GM15510 (cell line): ENCODE measurements around the gene PRAMEF4.
"Not testable (repeated sequence)": the region's sequence is repeated elsewhere in the genome, so short reads cannot be mapped to it uniquely, and the experiment has no call there.

Experiments
- POLR2A ChIP-seq: IDR thresholded peaks from 3 replicates; pipeline ENCODE4 v1.6.1; 2011; ENCODE audit warnings: borderline replicate concordance; ENCODE audit not compliant: insufficient read length; ENCODE audit errors: extremely low read depth

Gene PRAMEF4

DNA sequence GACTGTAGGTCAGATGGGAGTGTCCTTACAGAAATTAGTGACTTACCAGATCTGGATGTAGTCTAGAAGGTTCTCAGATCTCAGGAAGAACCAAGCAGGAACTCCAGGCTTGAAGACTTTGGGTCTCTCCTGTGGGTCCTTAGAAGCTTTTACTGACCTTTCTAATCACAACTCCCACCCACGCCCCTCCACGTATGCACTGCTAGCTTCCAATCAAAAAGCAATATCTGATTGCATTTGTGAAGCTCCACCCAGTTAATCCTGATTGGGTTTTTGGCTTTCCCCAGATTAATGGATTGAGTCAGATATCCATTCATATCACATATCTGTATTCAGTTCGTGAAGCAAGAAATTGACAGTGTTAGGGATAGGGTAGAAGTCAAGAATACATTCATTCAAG, at the start of gene PRAMEF4:
PRAMEF4 (minus strand) TSS at position 101 of the 400 bp plus-strand sequence. CDS start 2,807 bp downstream, outside the sequence.
- TF ChIP-seq POLR2A = not testable (repeated sequence)

DNA sequence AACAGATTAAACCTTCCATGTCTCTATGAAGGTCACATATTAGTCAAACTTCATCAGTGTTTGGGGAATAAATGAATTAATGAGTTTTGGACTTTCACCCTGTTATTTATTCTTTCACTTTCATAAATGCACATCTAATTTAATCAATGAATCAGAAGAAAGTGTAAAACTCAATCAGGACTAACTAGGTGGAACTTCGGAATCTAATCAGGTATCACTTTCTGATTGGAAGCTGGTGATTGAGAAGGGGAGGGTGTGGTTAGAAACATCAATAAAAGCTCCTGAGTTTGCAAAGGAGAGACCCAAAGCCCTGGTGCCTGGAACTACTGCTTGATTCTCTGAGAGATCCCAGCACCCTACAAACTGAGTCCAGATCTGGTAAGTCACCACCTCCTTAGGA, 30.3 kb upstream of the PRAMEF4 start, which contains the start of gene PRAMEF7:
PRAMEF7 (plus strand) TSS at position 301 of the 400 bp plus-strand sequence. CDS start 1,083 bp downstream, outside the sequence.
- not testable (repeated sequence) for TF ChIP-seq POLR2A

DNA sequence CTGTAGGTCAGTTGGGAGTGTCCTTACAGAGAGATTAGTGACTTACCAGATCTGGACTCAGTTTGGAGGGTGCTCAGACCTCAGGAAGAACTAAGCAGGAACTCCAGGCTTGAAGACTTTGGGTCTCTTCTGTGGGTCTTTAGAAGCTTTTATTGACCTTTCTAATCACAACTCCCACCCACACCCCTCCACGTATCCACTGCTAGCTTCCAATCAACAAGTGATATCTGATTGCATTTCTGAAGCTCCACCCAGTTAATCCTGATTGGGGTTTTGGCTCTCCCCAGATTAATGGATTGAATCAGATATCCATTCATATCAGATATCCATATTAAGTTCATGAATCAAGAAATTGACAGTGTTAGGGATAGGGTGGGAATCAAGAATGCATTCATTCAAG, 12.2 kb upstream of the PRAMEF4 start, which contains the start of gene PRAMEF10:
PRAMEF10 (minus strand) TSS at position 101 of the 400 bp plus-strand sequence. CDS start 2,423 bp downstream, outside the sequence.
- TF ChIP-seq POLR2A = not testable (repeated sequence)

DNA sequence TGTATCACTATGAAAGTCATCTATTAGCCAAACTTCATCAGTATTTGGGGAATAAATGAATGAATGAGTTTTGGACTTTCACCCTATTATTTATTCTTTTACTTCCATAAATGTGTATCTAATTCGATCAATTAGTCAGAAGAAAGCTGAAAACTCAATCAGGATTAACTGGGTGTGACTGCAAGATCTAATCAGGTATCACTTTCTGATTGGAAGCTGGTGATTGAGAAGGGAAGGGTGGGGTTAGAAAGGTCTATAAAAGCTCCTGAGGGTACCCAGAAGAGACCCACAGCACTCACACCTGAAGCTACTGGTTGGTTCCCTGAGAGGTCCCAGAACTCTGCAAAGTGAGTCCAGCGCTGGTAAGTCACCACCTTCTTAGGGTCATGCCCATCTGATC, 29.2 kb downstream of the PRAMEF4 start, which contains the start of gene PRAMEF2:
PRAMEF2 (plus strand) TSS at position 301 of the 400 bp plus-strand sequence. CDS start 1,924 bp downstream, outside the sequence.
- not testable (repeated sequence) for TF ChIP-seq POLR2A

DNA sequence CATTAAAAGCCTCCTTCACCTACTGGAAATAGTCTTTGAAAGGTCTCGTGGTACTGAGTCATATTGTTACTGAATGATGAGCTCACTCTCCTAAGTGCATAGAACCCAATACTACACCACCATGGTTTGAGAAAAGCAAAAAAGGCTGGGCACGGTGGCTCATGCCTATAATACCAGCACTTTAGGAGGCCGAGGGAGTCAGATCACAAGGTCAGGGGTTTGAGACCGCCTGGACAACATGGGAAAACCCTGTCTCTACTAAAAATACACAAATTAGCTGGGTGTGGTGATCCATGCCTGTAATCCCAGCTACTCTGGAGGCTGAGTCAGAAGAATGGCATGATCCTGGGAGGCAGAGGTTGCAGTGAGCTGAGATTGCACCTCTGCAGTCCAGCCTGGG, 34.2 kb downstream of the PRAMEF4 start:
- TF ChIP-seq POLR2A = no peak

DNA sequence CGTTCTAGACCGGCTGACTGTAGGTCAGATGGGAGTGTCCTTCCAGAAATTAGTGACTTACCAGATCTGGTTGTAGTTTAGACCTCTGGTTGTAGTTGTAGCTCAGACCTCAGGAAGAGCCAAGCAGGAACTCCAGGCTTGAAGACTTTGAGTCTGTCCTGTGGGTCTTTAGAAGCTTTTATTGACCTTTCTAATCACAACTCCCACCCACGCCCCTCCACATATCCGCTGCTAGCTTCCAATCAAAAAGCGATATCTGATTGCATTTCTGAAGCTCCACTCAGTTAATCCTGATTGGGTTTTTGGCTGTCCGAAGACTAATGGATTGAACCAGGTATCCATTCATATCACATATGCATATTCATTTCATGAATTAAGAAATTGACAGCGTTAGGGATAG, 37.4 kb downstream of the PRAMEF4 start, which contains the start of gene HNRNPCL1:
HNRNPCL1 (minus strand) TSS at position 101 of the 400 bp plus-strand sequence. CDS start 431 bp downstream, outside the sequence.
- not testable (repeated sequence) for TF ChIP-seq POLR2A

DNA sequence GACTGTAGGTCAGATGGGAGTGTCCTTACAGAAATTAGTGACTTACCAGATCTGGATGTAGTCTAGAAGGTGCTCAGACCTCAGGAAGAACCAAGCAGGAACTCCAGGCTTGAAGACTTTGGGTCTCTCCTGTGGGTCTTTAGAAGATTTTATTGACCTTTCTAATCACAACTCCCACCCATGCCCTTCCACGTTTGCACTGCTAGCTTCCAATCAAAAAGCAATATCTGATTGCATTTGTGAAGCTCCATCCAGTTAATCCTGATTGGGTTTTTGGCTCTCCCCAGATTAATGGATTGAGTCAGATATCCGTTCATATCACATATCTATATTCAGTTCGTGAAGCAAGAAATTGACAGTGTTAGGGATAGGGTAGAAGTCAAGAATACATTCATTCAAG, 54.7 kb downstream of the PRAMEF4 start, which contains the start of gene PRAMEF11:
PRAMEF11 (minus strand) TSS at position 101 of the 400 bp plus-strand sequence. CDS start 2,621 bp downstream, outside the sequence.
- TF ChIP-seq POLR2A = not testable (repeated sequence)
